ENCODE measurements around the gene WDFY4. TPM values are rescaled to one million over a fixed set of nuclear protein-coding genes. Genes with fewer than 3 reads are reported as not detected.

WDFY4 gene
- total RNA-seq, 1 experiment from 2014 or later, result 0.23 TPM

GRCh38 chr10:48973065-48973464, 288.4 kb downstream of the WDFY4 start:
- POLR2A ChIA-PET, result no interaction called here
- no peaks in the 10 kb centered on the region for H3K9me3 ChIP-seq (ENCODE audit: control insufficient read depth, insufficient read depth, low read depth, low read length)
- CTCF ChIA-PET, result no interaction called here
- H3K4me1 ChIP-seq (ENCODE audit: control insufficient read depth, insufficient read depth, low read length), result no peaks in the 10 kb centered on the region
- DNase-seq (ENCODE audit: low read depth, low spot score) (no peak), ATAC-seq (no peak)
- H3K36me3 ChIP-seq (ENCODE audit: control insufficient read depth, insufficient read depth, low read length), result no peaks in the 10 kb centered on the region
- in situ Hi-C loops (cut with HindIII; ENCODE audit: low pct_unique_long_range_greater_than_20kb, low sequenced_read_pairs) (no loop called here), intact Hi-C loops (cut with micrococcal nuclease; ENCODE audit: unreplicated experiment) (no loop called here)
- H3K27me3 ChIP-seq (ENCODE audit: control insufficient read depth, insufficient read depth, low read length), result peaks cover 2% of the 10 kb centered on the region; the same call in 1 of the 2 replicates
- no peak overlapping the region for H3K27ac ChIP-seq (ENCODE audit: low read length)
- BruUV-seq (replicated peaks), result no TSS peak
- no peak overlapping the region for H3K4me3 ChIP-seq (ENCODE audit: low read depth in 2 of 2, low read length in 2 of 2)
- TF ChIP-seq SIN3A (IDR thresholded peaks at IDR 0.05; ENCODE audit: borderline replicate concordance, insufficient read depth, low read depth, low read length) (no peak), CTCF (IDR thresholded peaks at IDR 0.05) (no peak), POLR2AphosphoS5 (IDR thresholded peaks at IDR 0.05; ENCODE audit: low read depth, low read length) (no peak), TCF7L2 (IDR thresholded peaks at IDR 0.05; ENCODE audit: low read depth, low read length) (no peak), REST (IDR thresholded peaks at IDR 0.05; ENCODE audit: insufficient read depth in 1 of 2, low read depth in 2 of 2, low read length in 1 of 2) (no peak)

GRCh38 chr10:48974510-48975156, 290.0 kb downstream of the WDFY4 start:
- H3K4me3 ChIP-seq (ENCODE audit: low read depth in 2 of 2, low read length in 2 of 2), result no peak overlapping the region
- ChIA-PET POLR2A (no interaction called here), CTCF (no interaction called here)
- H3K36me3 ChIP-seq (ENCODE audit: control insufficient read depth, insufficient read depth, low read length), result no peaks in the 10 kb centered on the region
- H3K4me1 ChIP-seq (ENCODE audit: control insufficient read depth, insufficient read depth, low read length), result no peaks in the 10 kb centered on the region
- in situ Hi-C loops (cut with HindIII; ENCODE audit: low pct_unique_long_range_greater_than_20kb, low sequenced_read_pairs) (no loop called here), intact Hi-C loops (cut with micrococcal nuclease; ENCODE audit: unreplicated experiment) (no loop called here)
- BruUV-seq (replicated peaks), result no TSS peak
- no peak overlapping the region for H3K27ac ChIP-seq (ENCODE audit: low read length)
- no peak for ATAC-seq
- DNase-seq (ENCODE audit: low read depth, low spot score), result no peak
- TF ChIP-seq REST (IDR thresholded peaks at IDR 0.05; ENCODE audit: insufficient read depth in 1 of 2, low read depth in 2 of 2, low read length in 1 of 2) (no peak), POLR2AphosphoS5 (IDR thresholded peaks at IDR 0.05; ENCODE audit: low read depth, low read length) (no peak), CTCF (IDR thresholded peaks at IDR 0.05) (no peak), SIN3A (IDR thresholded peaks at IDR 0.05; ENCODE audit: borderline replicate concordance, insufficient read depth, low read depth, low read length) (no peak), TCF7L2 (IDR thresholded peaks at IDR 0.05; ENCODE audit: low read depth, low read length) (no peak)
- H3K27me3 ChIP-seq (ENCODE audit: control insufficient read depth, insufficient read depth, low read length), result peaks cover 2% of the 10 kb centered on the region; the same call in 1 of the 2 replicates
- no peaks in the 10 kb centered on the region for H3K9me3 ChIP-seq (ENCODE audit: control insufficient read depth, insufficient read depth, low read depth, low read length)
